Erythroblast (primary cell): ENCODE data around the gene ZNF423.

Experiments used
- GATA1 ChIP-seq: IDR thresholded peaks from 2 replicates; pipeline ENCODE4 v1.6.1; 2011; ENCODE audit warnings: low read depth, mild to moderate bottlenecking, control low read depth, low read length, moderate library complexity
- POLR2A ChIP-seq: IDR thresholded peaks from 2 replicates; pipeline ENCODE4 v1.6.1; 2011; ENCODE audit warnings: mild to moderate bottlenecking, low read length

GRCh38 chr16:49754495-49755312 lies 101.2 kb downstream of the ZNF423 start:
- no peak for TF ChIP-seq POLR2A
- TF ChIP-seq GATA1, result no peak
